Panc1 (cell line): ENCODE data around the gene WASF3.

ENCODE experiments used
- POLR2AphosphoS5 ChIP-seq: IDR thresholded peaks from 2 replicates; pipeline ENCODE4 v1.6.1; 2012; ENCODE audit warnings: mild to moderate bottlenecking, low read depth, low read length, moderate library complexity
- TF ChIP-seq, protein P1 (sequence below): fragments of 450-650 bp; IDR thresholded peaks from 2 replicates; pipeline ENCODE4 v1.5.1; 2017; ENCODE audit warnings: mild to moderate bottlenecking
- TF ChIP-seq, protein P2 (sequence below), 2 experiments: IDR thresholded peaks; 2 replicates each; pipeline ENCODE4 v1.6.1; 2011 to 2012; ENCODE audit warnings: low read depth in 2 of 2, control low read depth in 1 of 2, low read length in 1 of 2, mild to moderate bottlenecking in 1 of 2, moderate library complexity in 1 of 2; ENCODE audit not compliant: insufficient read depth in 1 of 2

DNA sequence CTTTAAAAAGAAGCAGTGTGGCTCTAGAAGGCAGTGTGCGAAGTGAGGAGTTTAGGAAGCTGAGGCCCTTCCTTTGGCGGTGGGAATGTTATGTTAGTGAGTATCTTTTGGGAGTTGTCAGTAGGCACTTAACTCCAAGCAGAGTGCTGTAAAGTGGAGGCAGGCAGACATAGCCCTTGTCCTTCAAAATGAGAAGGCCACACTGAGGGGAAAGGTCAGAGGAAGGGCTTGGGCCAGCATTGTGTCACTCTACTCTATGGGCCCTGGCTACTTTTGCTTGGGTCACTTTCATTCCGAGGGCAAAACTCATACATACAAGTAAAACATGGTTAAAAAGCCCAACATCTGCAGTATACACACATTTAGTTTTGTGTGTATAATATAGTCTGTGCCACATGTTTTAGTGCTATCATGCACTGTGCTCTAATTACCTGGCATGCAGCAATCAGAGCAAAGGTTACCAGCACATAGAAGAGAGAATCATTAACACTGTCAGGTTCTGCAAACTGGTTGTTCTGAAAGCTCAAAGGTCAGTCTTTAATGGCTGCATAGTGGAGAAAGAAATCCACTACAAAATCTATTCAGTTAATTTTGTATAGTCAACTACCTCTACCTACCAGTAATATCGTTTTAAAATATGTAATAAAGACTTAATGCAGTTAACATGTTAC is 64.4 kb downstream of the WASF3 start:
- TF ChIP-seq, protein P1, sequence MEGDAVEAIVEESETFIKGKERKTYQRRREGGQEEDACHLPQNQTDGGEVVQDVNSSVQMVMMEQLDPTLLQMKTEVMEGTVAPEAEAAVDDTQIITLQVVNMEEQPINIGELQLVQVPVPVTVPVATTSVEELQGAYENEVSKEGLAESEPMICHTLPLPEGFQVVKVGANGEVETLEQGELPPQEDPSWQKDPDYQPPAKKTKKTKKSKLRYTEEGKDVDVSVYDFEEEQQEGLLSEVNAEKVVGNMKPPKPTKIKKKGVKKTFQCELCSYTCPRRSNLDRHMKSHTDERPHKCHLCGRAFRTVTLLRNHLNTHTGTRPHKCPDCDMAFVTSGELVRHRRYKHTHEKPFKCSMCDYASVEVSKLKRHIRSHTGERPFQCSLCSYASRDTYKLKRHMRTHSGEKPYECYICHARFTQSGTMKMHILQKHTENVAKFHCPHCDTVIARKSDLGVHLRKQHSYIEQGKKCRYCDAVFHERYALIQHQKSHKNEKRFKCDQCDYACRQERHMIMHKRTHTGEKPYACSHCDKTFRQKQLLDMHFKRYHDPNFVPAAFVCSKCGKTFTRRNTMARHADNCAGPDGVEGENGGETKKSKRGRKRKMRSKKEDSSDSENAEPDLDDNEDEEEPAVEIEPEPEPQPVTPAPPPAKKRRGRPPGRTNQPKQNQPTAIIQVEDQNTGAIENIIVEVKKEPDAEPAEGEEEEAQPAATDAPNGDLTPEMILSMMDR = no peak
- TF ChIP-seq POLR2AphosphoS5 = no peak
- TF ChIP-seq, protein P2, sequence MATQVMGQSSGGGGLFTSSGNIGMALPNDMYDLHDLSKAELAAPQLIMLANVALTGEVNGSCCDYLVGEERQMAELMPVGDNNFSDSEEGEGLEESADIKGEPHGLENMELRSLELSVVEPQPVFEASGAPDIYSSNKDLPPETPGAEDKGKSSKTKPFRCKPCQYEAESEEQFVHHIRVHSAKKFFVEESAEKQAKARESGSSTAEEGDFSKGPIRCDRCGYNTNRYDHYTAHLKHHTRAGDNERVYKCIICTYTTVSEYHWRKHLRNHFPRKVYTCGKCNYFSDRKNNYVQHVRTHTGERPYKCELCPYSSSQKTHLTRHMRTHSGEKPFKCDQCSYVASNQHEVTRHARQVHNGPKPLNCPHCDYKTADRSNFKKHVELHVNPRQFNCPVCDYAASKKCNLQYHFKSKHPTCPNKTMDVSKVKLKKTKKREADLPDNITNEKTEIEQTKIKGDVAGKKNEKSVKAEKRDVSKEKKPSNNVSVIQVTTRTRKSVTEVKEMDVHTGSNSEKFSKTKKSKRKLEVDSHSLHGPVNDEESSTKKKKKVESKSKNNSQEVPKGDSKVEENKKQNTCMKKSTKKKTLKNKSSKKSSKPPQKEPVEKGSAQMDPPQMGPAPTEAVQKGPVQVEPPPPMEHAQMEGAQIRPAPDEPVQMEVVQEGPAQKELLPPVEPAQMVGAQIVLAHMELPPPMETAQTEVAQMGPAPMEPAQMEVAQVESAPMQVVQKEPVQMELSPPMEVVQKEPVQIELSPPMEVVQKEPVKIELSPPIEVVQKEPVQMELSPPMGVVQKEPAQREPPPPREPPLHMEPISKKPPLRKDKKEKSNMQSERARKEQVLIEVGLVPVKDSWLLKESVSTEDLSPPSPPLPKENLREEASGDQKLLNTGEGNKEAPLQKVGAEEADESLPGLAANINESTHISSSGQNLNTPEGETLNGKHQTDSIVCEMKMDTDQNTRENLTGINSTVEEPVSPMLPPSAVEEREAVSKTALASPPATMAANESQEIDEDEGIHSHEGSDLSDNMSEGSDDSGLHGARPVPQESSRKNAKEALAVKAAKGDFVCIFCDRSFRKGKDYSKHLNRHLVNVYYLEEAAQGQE (IDR thresholded peaks at IDR 0.05; ENCODE audit: insufficient read depth in 1 of 2, low read depth in 2 of 2, low read length in 1 of 2) = no peak
